Hindlimb muscle (tissue), 1 donor: ENCODE data around the gene TRIM9. TPM values are rescaled to one million over a fixed set of nuclear protein-coding genes. Genes with fewer than 3 reads are reported as not detected.

ENCODE experiments used
- DNase-seq: peaks from one replicate; pipeline ENCODE4 v3.0.0-alpha.2; 2013
- polyA plus RNA-seq: library from polyadenylated mRNA; unstranded; fragments of 120-200 nt; gene quantifications from one replicate; pipeline ENCODE4 v1.2.1, GENCODE V29; 2013; ENCODE audit not compliant: insufficient read length

Gene TRIM9
- polyA plus RNA-seq, 1 donor, result 2.0 TPM

GRCh38 chr14:51093371-51094281, 1.3 kb downstream of the TRIM9 start:
- no peak for DNase-seq

DNA sequence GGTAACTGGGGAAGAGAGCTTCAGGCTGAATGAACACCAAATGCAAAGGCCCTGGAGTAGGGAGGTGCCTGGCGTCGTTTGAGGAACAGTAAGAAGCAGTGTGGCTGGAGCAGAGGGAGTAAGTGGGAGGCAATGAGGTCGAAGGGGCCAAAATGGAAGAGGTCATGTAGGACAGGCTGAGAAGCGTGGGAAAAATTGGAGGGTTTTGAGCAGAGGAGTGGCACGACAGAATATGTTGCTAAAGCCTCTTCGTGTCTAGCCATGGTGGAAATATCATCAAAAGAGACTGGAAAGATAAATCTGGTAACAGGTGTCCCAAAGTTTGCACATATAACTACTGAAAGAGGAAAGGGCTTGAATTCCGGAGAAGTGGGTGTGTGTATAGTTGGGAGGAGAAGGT, 1.9 kb downstream of the TRIM9 start:
- DNase-seq, result no peak

GRCh38 chr14:51089278-51089677, 5.6 kb downstream of the TRIM9 start:
- DNase-seq, result no peak

- DNase-seq, result no peak
Measured at GRCh38 chr14:51087031-51087441, 7.9 kb downstream of the TRIM9 start.

DNA sequence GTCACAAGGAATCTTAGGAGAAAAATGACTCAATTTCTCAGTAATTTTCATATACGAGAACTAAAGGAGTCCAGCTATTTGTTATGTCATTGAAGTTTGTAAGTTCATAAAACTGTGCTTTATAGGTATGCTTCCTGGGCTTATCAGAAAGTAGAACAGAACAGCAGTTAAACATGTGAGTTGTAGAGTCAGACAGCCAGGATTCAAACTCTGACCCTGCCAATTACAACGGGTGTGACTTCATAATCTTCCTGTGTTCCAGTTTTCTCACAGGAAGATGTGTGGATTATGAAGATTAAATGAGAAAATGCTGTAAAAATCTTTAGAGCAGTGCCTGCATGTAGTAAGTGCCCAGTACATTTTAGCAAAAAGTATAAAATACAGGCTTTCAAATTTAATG, 8.9 kb downstream of the TRIM9 start:
- DNase-seq, result no peak

DNA sequence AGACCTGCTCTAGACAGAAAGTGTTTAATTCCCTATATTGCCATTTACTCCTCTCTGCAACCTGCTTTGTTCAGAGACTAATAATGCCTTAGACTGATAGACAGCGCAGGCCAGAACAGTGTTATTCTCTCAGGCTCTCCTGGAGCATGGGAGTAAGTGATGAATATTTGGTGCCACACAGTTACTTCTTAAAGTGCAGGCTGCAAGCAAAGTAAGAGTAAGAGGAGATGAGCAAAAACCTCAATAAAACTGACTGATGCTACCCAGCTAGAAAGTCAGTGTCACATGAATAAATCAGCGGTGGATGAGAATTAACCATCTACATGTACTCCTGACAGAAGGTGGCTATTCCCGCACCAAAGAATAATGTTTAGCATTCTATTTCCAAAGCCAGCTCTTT, 9.9 kb downstream of the TRIM9 start:
- DNase-seq, result no peak

DNA sequence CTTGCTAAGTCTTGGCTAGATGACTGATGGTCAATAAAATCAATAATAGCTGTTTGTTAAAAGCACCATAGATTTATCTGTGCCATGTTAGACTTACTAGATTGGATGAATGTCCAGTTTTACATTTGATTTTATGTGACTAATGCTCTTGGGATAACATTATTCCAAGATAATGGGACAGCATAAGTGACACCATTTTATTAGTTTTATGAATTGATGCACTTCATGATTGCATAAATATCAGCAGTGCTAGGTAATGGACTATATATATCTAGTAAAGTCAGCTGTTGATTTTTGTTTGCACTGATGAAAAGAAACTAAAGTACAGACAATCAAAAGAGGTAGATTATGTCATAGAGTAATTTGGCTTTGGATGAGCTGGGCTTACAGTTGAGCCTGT, 10.4 kb downstream of the TRIM9 start:
- DNase-seq, result no peak

- DNase-seq, result no peak
Measured at GRCh38 chr14:51082349-51082748, 12.6 kb downstream of the TRIM9 start.

DNA sequence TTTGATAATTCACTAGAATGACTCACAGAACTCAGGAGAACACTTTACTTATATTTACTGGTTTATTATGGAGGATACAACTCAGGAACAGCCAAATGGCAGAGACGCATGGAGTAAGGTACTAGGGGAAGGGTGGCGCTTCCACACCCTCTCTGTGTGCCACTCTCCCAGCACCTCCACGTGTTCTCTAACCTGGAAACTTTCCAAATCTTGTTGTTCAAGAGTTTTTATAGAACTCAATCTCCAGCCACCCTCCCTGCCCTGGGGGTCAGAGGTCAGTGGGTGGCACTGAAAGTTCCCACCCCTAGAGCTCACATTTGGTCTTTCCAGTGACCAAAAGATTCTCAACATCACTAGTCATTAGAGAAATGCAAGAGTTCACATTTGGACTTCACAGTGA, 13.2 kb downstream of the TRIM9 start:
- no peak for DNase-seq

DNA sequence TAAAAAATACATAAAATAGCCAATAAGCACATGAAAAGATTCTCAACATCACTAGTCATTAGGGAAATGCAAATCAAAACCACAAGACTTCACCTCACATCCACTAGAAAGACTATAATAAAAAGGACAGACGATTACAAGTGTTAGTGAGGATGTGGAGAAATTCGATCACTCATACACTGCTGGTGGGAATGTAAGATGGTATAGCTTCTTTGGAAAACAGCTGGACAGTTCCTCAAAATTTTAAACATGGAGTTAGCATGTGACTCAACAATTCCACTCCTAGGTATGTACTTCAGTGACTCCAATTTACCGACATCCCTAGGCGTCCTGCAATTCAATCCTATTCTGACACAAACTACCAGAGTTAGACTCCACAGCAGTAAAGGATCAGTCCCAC, 13.7 kb downstream of the TRIM9 start:
- no peak for DNase-seq

DNA sequence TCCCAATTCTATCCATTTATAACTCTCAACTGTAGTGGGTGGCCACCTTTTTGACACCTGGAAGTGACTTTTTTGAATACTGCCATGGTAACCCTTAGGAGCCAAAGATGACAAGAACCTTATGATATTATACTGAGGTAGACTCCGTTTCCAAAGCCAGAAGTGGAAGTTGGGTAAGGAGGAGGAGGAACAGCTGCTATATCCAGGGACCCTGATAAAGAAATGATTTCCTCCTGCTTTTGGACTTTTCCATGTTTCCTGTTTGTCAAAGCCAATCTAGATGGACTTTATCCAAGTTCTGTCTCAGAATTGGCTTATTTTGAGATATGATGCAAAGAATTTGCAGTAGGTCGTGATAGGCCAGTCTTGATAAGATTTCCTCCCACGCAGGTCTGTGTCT, 14.3 kb downstream of the TRIM9 start:
- DNase-seq, result no peak

DNA sequence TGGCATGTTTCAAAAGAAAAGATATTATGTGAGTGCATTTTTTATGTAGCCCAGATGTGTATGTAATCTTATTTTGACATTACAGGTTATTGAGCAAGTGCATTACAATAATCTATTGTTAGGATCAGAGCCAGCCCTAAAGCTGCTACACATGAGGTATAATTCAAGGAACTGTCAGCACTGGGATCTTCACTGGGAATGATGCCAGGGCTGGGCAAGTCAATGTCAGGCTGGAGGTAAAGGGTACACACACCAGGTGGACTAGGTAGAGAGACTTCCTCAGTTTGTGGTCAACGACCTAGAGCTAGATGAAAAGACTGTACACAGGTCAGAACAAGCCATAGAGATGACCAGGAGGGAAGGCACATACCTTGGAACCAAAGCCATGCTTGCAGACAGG, 15.4 kb downstream of the TRIM9 start:
- DNase-seq, result no peak

GRCh38 chr14:51079085-51079484, 15.8 kb downstream of the TRIM9 start:
- DNase-seq, result no peak

- no peak for DNase-seq
Measured at GRCh38 chr14:51074701-51075385, 20.1 kb downstream of the TRIM9 start.

DNA sequence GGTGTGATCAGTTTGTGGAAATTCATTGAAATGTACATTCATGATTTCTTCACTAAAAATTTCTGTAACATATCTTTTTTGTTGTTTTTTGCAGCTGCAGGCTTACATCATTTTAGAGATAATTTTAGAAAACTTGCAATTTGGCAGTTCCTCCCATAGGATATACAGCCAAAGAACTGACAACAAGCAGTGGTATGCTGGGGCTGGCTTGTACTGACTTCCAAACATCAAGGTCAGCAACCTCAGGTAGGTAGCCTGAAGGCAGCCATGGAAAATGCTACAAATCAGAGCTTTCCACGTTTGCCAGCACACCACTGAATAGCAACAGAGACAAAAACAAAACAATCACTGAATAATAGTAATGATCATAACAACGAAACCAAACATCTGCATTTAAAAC, 21.2 kb downstream of the TRIM9 start:
- DNase-seq, result peak; percentile 61

DNA sequence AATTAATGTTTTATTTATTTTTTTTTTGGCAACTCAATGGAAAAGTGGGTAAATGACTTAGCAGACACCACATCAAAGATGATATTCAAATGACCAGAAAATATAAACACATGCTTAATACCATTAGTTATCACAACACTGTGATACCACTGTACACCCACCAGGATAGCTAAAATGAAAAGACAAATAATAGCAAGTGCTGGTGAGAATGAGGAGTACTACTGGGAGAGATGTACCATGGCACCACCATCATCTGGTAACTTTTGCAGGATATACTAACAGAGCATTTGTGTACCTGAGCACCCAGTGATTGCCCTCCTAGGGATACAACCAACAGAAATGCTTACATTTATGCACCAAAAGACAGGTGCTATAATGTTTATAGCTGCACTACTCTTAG, 21.9 kb downstream of the TRIM9 start:
- DNase-seq, result no peak

- DNase-seq, result peak; percentile 58
Measured at GRCh38 chr14:51071857-51072256, 23.0 kb downstream of the TRIM9 start.

GRCh38 chr14:51070726-51071125, 24.2 kb downstream of the TRIM9 start:
- no peak for DNase-seq

GRCh38 chr14:51069055-51069454, 25.9 kb downstream of the TRIM9 start:
- DNase-seq, result no peak

DNA sequence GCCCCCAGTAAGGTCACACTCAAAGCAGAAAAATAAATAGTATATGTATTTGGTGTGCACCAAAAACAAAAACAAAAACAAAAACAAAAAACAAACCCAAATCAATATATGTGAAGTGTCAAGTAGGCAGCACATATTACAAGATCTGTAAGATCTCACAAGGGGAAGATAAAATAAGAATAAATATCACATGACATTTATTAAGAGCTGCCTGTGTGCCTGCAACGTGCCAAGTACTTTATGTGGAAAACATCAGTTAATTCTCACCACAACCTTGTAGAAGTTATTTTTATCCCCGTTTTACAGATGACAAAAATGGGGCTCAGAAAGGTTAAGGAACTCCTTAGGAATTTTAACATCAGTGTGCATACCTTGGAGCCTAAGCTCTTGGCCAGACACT, 26.6 kb downstream of the TRIM9 start:
- DNase-seq, result no peak

DNA sequence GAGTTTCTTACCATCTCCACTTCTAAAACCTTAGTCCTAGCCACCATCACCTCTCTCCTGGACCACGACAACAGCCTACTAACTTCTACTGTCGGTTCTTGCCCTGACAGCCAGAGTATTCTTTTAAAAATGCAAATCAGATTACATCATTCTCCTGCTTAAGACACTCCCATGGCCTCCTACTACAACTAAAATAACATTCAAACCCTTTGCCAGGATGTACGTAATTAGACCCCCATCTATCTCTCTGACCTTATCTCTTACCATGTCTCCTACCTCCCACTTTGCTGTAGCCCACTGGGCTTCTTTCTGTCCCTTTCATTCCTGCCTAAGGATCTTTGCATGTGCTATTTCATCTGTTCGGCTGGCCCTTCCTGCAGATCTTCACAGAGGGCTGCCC, 27.6 kb downstream of the TRIM9 start:
- no peak for DNase-seq

DNA sequence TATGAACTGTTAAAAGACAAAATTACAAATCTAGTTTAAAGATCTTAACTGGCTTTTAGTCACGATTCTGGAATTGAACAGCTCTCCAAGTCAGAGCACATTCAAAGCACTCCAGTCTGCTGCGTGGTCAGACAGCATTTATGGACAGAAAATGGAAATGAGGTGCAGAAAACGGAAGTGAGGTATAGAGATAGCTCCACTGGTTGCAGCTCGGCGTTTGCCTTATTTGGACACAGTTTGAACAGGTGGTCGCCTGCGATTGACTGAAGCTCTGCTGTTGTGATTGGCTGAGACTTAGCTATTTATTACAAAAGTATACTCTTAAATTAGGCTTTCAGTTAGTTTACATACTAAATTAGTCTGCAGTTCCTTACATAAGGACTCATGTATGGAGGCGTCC, 28.3 kb downstream of the TRIM9 start:
- DNase-seq, result no peak

DNA sequence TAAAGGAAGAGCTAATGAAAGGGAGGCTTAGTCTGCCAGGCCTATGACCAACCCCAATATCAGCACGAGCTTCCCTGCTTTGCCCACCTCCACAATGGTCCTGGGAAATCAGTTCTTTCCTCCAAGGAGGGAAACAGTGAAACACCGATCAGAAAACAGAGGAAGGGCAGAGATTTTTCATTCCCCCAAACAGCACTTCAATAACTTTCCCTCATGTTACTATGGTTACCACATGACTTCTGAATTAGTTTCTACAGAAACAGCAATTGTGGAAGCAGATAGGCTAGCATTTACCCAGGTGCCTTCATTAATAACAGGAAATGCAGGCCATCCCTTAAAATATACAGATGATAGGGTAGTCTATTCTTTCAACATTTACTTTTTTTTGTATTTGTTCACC, 35.9 kb downstream of the TRIM9 start:
- DNase-seq, result no peak

DNA sequence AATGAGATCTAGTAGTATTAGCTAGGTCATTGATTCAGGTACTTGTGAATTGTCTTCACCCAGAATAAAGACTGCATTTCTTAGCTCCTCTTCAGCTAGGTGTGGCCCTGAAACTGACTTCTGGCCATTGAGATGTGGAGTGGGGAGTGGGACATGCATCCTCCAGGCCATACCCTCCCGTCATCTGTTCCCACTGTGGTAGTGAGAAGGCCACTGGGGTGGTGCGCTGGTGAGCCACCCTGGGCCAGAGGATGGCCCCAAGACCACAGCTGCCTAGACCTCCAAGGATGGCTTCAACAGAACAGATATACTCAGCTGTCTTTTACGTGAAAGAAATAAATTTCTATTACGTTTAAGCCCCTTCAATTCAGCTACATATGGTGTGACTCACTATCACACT, 36.5 kb downstream of the TRIM9 start:
- no peak for DNase-seq
